ENCODE results near the gene FILIP1L. TPM values are rescaled to one million over a fixed set of nuclear protein-coding genes. Genes with fewer than 3 reads are reported as not detected.

FILIP1L gene
- total RNA-seq, 2 donors from 2014 or later: 270 to 279 TPM

DNA sequence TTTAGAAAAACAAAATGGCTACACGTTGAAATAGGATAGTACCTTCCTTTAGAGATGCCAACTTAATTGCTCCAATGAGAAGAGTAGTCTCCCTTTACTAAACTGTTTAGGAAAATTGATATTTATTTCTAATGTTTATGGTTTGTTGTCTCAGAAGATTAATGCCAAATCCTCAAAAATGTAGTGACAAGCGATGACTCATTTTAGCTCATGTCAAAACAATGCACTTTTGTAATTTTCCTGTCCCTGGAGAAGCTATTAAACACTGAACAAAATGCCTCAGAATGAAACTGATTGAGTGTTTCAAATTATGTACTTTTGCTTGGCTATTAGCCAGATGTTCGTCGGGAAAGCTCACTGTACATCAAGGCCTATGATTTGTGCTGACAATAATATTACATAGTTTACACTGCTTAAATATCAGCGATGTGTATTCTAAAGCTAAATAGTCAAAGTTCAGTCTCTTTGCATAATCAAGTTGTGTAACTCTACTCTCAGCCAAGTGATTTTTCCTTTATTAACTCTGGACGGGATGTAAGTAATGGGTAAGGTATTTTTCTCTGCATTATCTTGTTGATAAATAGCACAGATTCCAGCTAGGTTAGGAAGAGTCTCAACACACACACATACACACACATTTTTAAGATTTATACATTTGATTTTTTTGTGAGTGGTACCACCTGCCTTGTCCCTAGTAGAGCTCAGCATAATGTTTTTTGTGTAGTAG, 212.9 kb downstream of the FILIP1L start:
- peaks cover 20 to 37% of the 10 kb centered on the region in 2 donors for H3K4me1 ChIP-seq (ENCODE audit: control insufficient read depth in 1 of 2, low read depth in 2 of 2)
- no peaks in the 10 kb centered on the region for H3K9me3 ChIP-seq
- TF ChIP-seq, protein P1, sequence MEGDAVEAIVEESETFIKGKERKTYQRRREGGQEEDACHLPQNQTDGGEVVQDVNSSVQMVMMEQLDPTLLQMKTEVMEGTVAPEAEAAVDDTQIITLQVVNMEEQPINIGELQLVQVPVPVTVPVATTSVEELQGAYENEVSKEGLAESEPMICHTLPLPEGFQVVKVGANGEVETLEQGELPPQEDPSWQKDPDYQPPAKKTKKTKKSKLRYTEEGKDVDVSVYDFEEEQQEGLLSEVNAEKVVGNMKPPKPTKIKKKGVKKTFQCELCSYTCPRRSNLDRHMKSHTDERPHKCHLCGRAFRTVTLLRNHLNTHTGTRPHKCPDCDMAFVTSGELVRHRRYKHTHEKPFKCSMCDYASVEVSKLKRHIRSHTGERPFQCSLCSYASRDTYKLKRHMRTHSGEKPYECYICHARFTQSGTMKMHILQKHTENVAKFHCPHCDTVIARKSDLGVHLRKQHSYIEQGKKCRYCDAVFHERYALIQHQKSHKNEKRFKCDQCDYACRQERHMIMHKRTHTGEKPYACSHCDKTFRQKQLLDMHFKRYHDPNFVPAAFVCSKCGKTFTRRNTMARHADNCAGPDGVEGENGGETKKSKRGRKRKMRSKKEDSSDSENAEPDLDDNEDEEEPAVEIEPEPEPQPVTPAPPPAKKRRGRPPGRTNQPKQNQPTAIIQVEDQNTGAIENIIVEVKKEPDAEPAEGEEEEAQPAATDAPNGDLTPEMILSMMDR (IDR thresholded peaks at IDR 0.05): no peak
- H3K27ac ChIP-seq: peak overlapping the region in 1 of 2 donors; percentile 14
- H3K36me3 ChIP-seq: no peaks in the 10 kb centered on the region
- H3K27me3 ChIP-seq (replicated peaks; ENCODE audit: insufficient read depth): no peaks in the 10 kb centered on the region
- H3K4me3 ChIP-seq: no peak overlapping the region
- DNase-seq (ENCODE audit: low spot score) (no peak), ATAC-seq (ENCODE audit: insufficient number of reproducible peaks, low FRiP score, low read depth) (no peak)

DNA sequence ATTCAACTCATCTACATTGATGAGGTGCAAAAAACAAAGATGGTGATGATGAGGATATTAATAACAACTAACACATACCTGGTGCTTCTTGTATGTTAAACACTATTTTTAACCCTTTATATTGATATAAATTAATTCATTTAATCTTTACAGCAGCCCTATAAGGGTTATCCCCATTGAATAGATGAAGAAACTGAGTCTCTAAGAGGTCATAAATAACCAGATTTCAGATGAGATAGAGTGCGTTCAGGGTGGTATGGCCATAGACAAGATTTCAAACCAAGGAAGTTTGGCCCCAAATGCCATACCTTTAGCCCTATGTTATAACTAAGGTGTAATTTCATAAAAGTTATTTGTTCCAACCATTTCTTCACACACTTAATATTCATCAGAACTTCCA, 214.1 kb downstream of the FILIP1L start:
- TF ChIP-seq, protein P1 (IDR thresholded peaks at IDR 0.05): no peak
- H3K27ac ChIP-seq: no peak overlapping the region

DNA sequence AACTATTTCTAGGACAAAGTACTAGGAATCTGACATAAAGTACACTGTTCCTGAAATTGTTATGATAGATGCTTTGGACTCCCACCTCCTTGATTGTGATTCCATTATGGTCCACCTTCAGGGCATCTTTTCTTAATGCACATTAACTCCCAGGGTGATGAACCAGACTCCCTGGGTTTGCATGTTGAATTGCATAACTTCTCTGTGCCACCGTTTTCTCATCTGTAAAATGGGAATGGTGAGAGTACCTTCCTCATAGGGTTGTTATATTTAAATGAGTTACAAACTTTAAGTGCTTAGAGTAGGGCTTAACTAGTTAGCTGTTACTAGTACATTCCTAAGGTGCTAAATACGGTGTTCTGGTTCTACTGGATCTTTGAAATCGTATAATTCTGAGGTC, 214.7 kb downstream of the FILIP1L start:
- ATAC-seq (ENCODE audit: insufficient number of reproducible peaks, low FRiP score, low read depth) (no peak), DNase-seq (ENCODE audit: low spot score) (no peak)
- H3K4me1 ChIP-seq (ENCODE audit: control insufficient read depth in 1 of 2, low read depth in 2 of 2): peaks cover 20 to 47% of the 10 kb centered on the region in 2 donors
- no peaks in the 10 kb centered on the region for H3K36me3 ChIP-seq
- no peaks in the 10 kb centered on the region for H3K9me3 ChIP-seq
- no peak overlapping the region for H3K4me3 ChIP-seq
- TF ChIP-seq, protein P1 (IDR thresholded peaks at IDR 0.05): no peak
- H3K27ac ChIP-seq: no peak overlapping the region
- H3K27me3 ChIP-seq (replicated peaks; ENCODE audit: insufficient read depth): no peaks in the 10 kb centered on the region

More for the DNA sequence above, 214.1 kb downstream of the FILIP1L start:
- Histone ChIP-seq H3K36me3 (no peaks in the 10 kb centered on the region), H3K4me1 (ENCODE audit: control insufficient read depth in 1 of 2, low read depth in 2 of 2) (peaks cover 20 to 42% of the 10 kb centered on the region in 2 donors), H3K9me3 (no peaks in the 10 kb centered on the region), H3K4me3 (no peak overlapping the region), H3K27me3 (replicated peaks; ENCODE audit: insufficient read depth) (no peaks in the 10 kb centered on the region)
- ATAC-seq (ENCODE audit: insufficient number of reproducible peaks, low FRiP score, low read depth): no peak
- no peak for DNase-seq (ENCODE audit: low spot score)

DNA sequence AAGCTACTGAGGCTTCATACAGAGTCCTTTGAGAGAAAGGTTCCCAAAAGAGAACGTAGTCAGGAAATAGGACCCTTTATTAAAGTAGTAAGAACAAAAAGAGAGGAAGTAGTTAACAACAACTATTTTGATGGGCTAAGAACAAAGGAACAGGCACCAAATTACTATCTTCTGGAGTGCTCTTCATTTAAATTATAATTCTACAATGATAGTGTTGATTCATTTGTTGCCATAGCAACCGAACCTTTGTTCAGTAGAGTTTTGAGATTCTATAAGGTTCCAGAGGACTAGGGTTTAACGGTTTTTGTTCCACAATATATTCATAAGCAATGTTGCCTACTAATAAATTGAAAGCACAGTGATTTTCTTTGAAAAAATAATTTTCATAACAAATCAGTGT, 217.8 kb downstream of the FILIP1L start:
- ATAC-seq (ENCODE audit: insufficient number of reproducible peaks, low FRiP score, low read depth): no peak
- H3K27ac ChIP-seq: peak overlapping the region in 1 of 2 donors; percentile 24
- TF ChIP-seq, protein P1 (IDR thresholded peaks at IDR 0.05): no peak

DNA sequence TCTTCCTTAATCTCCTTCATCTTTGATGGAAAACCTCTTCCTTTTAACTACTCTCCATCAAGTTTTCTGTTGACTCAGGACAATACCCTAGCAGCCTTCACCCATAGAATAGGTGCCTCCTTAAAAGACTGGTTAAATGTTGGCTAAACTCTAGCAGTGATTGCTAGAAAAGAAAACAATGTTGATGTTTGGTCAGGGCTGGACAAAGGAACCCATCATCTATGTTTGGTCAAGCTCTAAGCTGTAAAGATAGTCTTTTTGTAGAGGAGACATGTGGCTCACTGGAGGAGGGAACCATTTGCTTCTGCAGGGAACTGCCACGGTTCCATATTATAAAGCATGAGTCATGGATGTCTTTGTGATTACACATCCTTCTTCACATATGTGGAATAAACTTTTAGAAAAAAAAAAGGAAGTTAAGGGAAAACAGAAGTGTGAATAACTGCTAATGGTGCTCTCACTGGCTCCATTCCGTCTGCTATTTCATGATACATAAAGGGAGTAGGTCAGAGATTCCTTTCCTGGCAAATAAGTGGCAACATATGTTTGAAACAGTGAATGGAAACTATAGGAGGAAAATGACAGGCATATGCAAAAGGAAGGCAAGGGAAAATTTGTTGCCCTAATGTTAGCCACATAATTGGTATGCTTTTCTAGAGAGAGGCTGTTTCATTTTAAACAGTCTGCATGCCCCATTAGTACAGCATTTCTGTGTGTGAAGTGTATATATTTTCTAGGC, 218.4 kb downstream of the FILIP1L start:
- no peak overlapping the region for H3K4me3 ChIP-seq
- H3K4me1 ChIP-seq (ENCODE audit: control insufficient read depth in 1 of 2, low read depth in 2 of 2): peaks cover 6 to 29% of the 10 kb centered on the region in 2 donors
- TF ChIP-seq, protein P1 (IDR thresholded peaks at IDR 0.05): no peak
- no peaks in the 10 kb centered on the region for H3K36me3 ChIP-seq
- H3K9me3 ChIP-seq: no peaks in the 10 kb centered on the region
- no peaks in the 10 kb centered on the region for H3K27me3 ChIP-seq (replicated peaks; ENCODE audit: insufficient read depth)
- ATAC-seq (ENCODE audit: insufficient number of reproducible peaks, low FRiP score, low read depth) (no peak), DNase-seq (ENCODE audit: low spot score) (no peak)
- peak overlapping the region in 1 of 2 donors; percentile 24 for H3K27ac ChIP-seq

More for the DNA sequence above, 217.8 kb downstream of the FILIP1L start:
- no peak for DNase-seq (ENCODE audit: low spot score)
- H3K27me3 ChIP-seq (replicated peaks; ENCODE audit: insufficient read depth): no peaks in the 10 kb centered on the region
- H3K9me3 ChIP-seq: no peaks in the 10 kb centered on the region
- H3K36me3 ChIP-seq: no peaks in the 10 kb centered on the region
- peaks cover 12 to 35% of the 10 kb centered on the region in 2 donors for H3K4me1 ChIP-seq (ENCODE audit: control insufficient read depth in 1 of 2, low read depth in 2 of 2)
- no peak overlapping the region for H3K4me3 ChIP-seq
